ENCODE data around the gene PURA. TPM values are rescaled to one million over a fixed set of nuclear protein-coding genes. Genes with fewer than 3 reads are reported as not detected.
A peak's percentile ranks its signal among the peaks of the same experiment; 100 is the strongest.

Gene PURA
- total and polyA plus RNA-seq, 4 donors: 2.8 to 14.7 (median 5.6) TPM

DNA sequence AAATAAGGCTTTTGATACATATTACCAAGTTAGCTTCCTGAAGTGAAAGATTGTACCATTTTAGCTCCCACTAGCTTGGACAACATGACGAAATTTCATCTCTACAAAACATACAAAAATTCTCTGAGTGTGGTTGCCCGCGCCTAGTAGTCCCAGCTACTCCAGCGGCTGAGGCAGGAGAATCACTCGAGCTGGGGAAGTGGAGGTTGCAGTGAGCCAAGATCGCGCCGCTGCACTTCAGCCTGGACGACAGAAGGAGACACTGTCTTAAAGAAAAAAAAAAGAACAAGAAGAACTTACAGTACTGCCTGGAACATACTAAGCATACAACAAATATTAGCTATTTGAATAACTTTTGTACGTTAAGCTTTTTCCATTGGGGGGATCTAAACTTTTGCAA, 41.1 kb upstream of the PURA start:
- TF ChIP-seq, protein P1, sequence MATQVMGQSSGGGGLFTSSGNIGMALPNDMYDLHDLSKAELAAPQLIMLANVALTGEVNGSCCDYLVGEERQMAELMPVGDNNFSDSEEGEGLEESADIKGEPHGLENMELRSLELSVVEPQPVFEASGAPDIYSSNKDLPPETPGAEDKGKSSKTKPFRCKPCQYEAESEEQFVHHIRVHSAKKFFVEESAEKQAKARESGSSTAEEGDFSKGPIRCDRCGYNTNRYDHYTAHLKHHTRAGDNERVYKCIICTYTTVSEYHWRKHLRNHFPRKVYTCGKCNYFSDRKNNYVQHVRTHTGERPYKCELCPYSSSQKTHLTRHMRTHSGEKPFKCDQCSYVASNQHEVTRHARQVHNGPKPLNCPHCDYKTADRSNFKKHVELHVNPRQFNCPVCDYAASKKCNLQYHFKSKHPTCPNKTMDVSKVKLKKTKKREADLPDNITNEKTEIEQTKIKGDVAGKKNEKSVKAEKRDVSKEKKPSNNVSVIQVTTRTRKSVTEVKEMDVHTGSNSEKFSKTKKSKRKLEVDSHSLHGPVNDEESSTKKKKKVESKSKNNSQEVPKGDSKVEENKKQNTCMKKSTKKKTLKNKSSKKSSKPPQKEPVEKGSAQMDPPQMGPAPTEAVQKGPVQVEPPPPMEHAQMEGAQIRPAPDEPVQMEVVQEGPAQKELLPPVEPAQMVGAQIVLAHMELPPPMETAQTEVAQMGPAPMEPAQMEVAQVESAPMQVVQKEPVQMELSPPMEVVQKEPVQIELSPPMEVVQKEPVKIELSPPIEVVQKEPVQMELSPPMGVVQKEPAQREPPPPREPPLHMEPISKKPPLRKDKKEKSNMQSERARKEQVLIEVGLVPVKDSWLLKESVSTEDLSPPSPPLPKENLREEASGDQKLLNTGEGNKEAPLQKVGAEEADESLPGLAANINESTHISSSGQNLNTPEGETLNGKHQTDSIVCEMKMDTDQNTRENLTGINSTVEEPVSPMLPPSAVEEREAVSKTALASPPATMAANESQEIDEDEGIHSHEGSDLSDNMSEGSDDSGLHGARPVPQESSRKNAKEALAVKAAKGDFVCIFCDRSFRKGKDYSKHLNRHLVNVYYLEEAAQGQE (IDR thresholded peaks at IDR 0.05): no peak
- TF ChIP-seq RXRA (IDR thresholded peaks at IDR 0.05) (no peak), RAD21 (IDR thresholded peaks at IDR 0.05) (no peak), FOXA1 (IDR thresholded peaks at IDR 0.05) (no peak), NR2F2 (IDR thresholded peaks at IDR 0.05) (no peak), YY1 (IDR thresholded peaks at IDR 0.05) (no peak), FOXA2 (IDR thresholded peaks at IDR 0.05) (no peak), HNF4A (conservative IDR thresholded peaks at IDR 0.05) (no peak)
- no peaks in the 10 kb centered on the region for H3K9me3 ChIP-seq (ENCODE audit: control insufficient read depth in 4 of 4, low read length in 3 of 4)
- H3K4me3 ChIP-seq (ENCODE audit: low read depth in 1 of 3, low read length in 3 of 3): no peak overlapping the region
- no peaks in the 10 kb centered on the region for H3K27me3 ChIP-seq (ENCODE audit: control insufficient read depth in 4 of 4, insufficient read depth in 4 of 4, low read length in 3 of 4)
- 53% methylated on average over 10 of the region's 10 CpGs for WGBS
- peaks cover 0 to 3% (median 1%) of the 10 kb centered on the region in 4 donors for H3K4me1 ChIP-seq (ENCODE audit: control insufficient read depth in 4 of 4, insufficient read depth in 4 of 4, low read length in 3 of 4)
- no peak overlapping the region for H3K9ac ChIP-seq (ENCODE audit: low read depth in 1 of 2, low read length in 2 of 2)
- DNase-seq (ENCODE audit: low spot score): no peak
- H3K27ac ChIP-seq (ENCODE audit: low read depth in 1 of 2, low read length in 2 of 2): no peak overlapping the region
- no peaks in the 10 kb centered on the region for H3K36me3 ChIP-seq (ENCODE audit: control insufficient read depth in 4 of 4, insufficient read depth in 3 of 4, low read depth in 1 of 4, low read length in 3 of 4)

DNA sequence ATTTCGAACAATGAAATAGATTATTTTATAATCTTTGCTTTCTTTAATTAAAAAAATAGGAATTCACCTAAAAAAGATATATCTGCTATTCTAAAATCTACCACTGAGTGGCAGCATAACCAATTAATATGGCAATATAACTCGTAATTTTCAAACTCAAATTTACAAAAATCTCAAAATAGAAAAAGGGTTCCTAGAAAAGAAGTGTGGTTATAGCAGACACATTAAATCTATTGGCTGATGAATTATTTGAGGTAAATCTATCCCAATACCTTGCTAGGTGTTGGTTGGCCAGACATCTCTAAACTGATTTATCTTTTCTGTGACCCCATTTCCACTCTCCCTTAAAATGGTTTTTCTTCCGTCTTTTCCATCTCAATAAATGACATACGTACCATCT, 40.6 kb upstream of the PURA start:
- 10% methylated on average over 4 of the region's 4 CpGs for WGBS
- H3K36me3 ChIP-seq (ENCODE audit: control insufficient read depth in 4 of 4, insufficient read depth in 3 of 4, low read depth in 1 of 4, low read length in 3 of 4): no peaks in the 10 kb centered on the region
- H3K27me3 ChIP-seq (ENCODE audit: control insufficient read depth in 4 of 4, insufficient read depth in 4 of 4, low read length in 3 of 4): no peaks in the 10 kb centered on the region
- TF ChIP-seq RAD21 (IDR thresholded peaks at IDR 0.05) (peak; percentile 79 to 83), FOXA2 (IDR thresholded peaks at IDR 0.05) (no peak)
- TF ChIP-seq, protein P2, sequence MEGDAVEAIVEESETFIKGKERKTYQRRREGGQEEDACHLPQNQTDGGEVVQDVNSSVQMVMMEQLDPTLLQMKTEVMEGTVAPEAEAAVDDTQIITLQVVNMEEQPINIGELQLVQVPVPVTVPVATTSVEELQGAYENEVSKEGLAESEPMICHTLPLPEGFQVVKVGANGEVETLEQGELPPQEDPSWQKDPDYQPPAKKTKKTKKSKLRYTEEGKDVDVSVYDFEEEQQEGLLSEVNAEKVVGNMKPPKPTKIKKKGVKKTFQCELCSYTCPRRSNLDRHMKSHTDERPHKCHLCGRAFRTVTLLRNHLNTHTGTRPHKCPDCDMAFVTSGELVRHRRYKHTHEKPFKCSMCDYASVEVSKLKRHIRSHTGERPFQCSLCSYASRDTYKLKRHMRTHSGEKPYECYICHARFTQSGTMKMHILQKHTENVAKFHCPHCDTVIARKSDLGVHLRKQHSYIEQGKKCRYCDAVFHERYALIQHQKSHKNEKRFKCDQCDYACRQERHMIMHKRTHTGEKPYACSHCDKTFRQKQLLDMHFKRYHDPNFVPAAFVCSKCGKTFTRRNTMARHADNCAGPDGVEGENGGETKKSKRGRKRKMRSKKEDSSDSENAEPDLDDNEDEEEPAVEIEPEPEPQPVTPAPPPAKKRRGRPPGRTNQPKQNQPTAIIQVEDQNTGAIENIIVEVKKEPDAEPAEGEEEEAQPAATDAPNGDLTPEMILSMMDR (IDR thresholded peaks at IDR 0.05; ENCODE audit: low read depth, low read length, missing input control): peak; percentile 57
- no peaks in the 10 kb centered on the region for H3K9me3 ChIP-seq (ENCODE audit: control insufficient read depth in 4 of 4, low read length in 3 of 4)
- peaks cover 0 to 3% (median 1%) of the 10 kb centered on the region in 4 donors for H3K4me1 ChIP-seq (ENCODE audit: control insufficient read depth in 4 of 4, insufficient read depth in 4 of 4, low read length in 3 of 4)
- H3K9ac ChIP-seq (ENCODE audit: low read depth in 1 of 2, low read length in 2 of 2): peak overlapping the region in 1 of 2 donors; percentile 22
- no peak for DNase-seq (ENCODE audit: low spot score)
- H3K27ac ChIP-seq (ENCODE audit: low read depth in 1 of 2, low read length in 2 of 2): no peak overlapping the region
- H3K4me3 ChIP-seq (ENCODE audit: low read depth in 1 of 3, low read length in 3 of 3): no peak overlapping the region

DNA sequence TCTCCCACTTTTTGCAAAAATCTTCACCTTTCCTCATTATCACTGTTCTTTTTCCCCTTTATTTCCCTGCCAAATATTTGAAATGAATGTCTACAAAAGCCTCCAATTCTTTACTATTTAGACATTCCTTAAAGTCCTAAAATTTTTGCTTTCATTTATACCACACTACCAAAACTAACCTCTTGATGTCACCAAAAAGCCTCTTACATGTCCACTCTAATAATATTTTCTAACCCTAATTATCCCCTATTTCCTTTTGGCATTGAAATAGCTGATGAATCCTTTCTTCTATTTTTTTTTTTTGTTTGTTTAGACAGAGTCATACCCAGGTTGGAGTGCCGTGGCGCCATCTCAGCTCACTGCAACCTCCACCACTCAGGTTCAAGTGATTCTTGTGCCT, 38.5 kb upstream of the PURA start:
- TF ChIP-seq, protein P2 (IDR thresholded peaks at IDR 0.05; ENCODE audit: low read depth, low read length, missing input control): peak; percentile 11
- TF ChIP-seq EGR1 (IDR thresholded peaks at IDR 0.05; ENCODE audit: low read depth in 2 of 2) (no peak), FOXA2 (IDR thresholded peaks at IDR 0.05) (no peak), SP1 (IDR thresholded peaks at IDR 0.05) (no peak), RAD21 (IDR thresholded peaks at IDR 0.05) (peak; percentile 66 to 67)
- H3K27ac ChIP-seq (ENCODE audit: low read depth in 1 of 2, low read length in 2 of 2): no peak overlapping the region
- H3K9ac ChIP-seq (ENCODE audit: low read depth in 1 of 2, low read length in 2 of 2): no peak overlapping the region
- no peaks in the 10 kb centered on the region for H3K9me3 ChIP-seq (ENCODE audit: control insufficient read depth in 4 of 4, low read length in 3 of 4)
- H3K4me3 ChIP-seq (ENCODE audit: low read depth in 1 of 3, low read length in 3 of 3): no peak overlapping the region
- peaks cover 0 to 3% (median 1%) of the 10 kb centered on the region in 4 donors for H3K4me1 ChIP-seq (ENCODE audit: control insufficient read depth in 4 of 4, insufficient read depth in 4 of 4, low read length in 3 of 4)
- 31% methylated on average over 2 of the region's 2 CpGs for WGBS
- no peak for DNase-seq (ENCODE audit: low spot score)
- H3K27me3 ChIP-seq (ENCODE audit: control insufficient read depth in 4 of 4, insufficient read depth in 4 of 4, low read length in 3 of 4): no peaks in the 10 kb centered on the region
- no peaks in the 10 kb centered on the region for H3K36me3 ChIP-seq (ENCODE audit: control insufficient read depth in 4 of 4, insufficient read depth in 3 of 4, low read depth in 1 of 4, low read length in 3 of 4)

Data from liver (tissue), 9 donors.